Esophagus squamous epithelium (tissue), 4 donors: ENCODE data around the gene CD70.

Experiments
- CTCF ChIP-seq, 6 experiments: fragments of 450-650 bp in 4 of 6; fragments of 200-600 bp in 2 of 6; sonication (generic) in 2 of 6; IDR thresholded peaks; one replicate each; pipeline ENCODE4 v1.5.1; 2016 to 2019; ENCODE audit warnings: antibody characterized with exemption in 6 of 6, mild to moderate bottlenecking in 4 of 6, moderate library complexity in 4 of 6
- POLR2A ChIP-seq, 4 donors: fragments of 450-650 bp; IDR thresholded peaks; one replicate each; pipeline ENCODE4 v1.6.1; 2017; ENCODE audit warnings: antibody characterized with exemption in 4 of 4, mild to moderate bottlenecking in 4 of 4, moderate library complexity in 3 of 4

- TF ChIP-seq POLR2A (IDR thresholded peaks at IDR 0.05) (no peak), CTCF (IDR thresholded peaks at IDR 0.05) (no peak)
Measured at GRCh38 chr19:6570764-6571163, 20.2 kb downstream of the CD70 start.
